Thymus (tissue), 11 donors: ENCODE measurements around the gene PDE6A. TPM values are rescaled to one million over a fixed set of nuclear protein-coding genes. Genes with fewer than 3 reads are reported as not detected.

Source experiments
- DNase-seq, 9 donors: peaks; one replicate each; pipeline ENCODE4 v3.0.0-alpha.2; 2013; ENCODE audit warnings: low spot score in 9 of 9, low read depth in 6 of 9, missing footprints in 1 of 9
- H3K27ac ChIP-seq, 2 donors: one replicate each; pipeline ENCODE4 v1.5.1; 2013; ENCODE audit warnings: control low read depth in 1 of 2, low read depth in 1 of 2, low read length in 1 of 2, mild to moderate bottlenecking in 1 of 2, moderate library complexity in 1 of 2
- H3K27me3 ChIP-seq, 2 donors: one replicate each; pipeline ENCODE4 v1.5.1; 2013; ENCODE audit warnings: low read length in 1 of 2; ENCODE audit not compliant: control insufficient read depth in 2 of 2, insufficient read depth in 1 of 2
- H3K36me3 ChIP-seq, 2 donors: one replicate each; pipeline ENCODE4 v1.5.1; 2013; ENCODE audit warnings: low read length in 1 of 2, mild to moderate bottlenecking in 1 of 2, moderate library complexity in 1 of 2; ENCODE audit not compliant: control insufficient read depth in 2 of 2, insufficient read depth in 2 of 2
- H3K4me1 ChIP-seq, 2 donors: one replicate each; pipeline ENCODE4 v1.5.1; 2013; ENCODE audit warnings: low read length in 2 of 2; ENCODE audit not compliant: control insufficient read depth in 2 of 2, insufficient read depth in 2 of 2
- H3K4me3 ChIP-seq, 2 donors: one replicate each; pipeline ENCODE4 v1.5.1; 2013; ENCODE audit warnings: low read length in 2 of 2, control low read depth in 1 of 2, mild to moderate bottlenecking in 1 of 2
- H3K9me3 ChIP-seq, 2 donors: one replicate each; pipeline ENCODE4 v1.5.1; 2013; ENCODE audit warnings: low read length in 1 of 2, mild to moderate bottlenecking in 1 of 2; ENCODE audit not compliant: control insufficient read depth in 2 of 2, insufficient read depth in 1 of 2
- WGBS: extraction: QIAGEN DNeasy Blood & Tissue Kit; methylation state at CpG from one replicate; pipeline ENCODE4 v1.1.7; 2013; 5-methylcytosine and 5-hydroxymethylcytosine counted together
- polyA plus RNA-seq: library from polyadenylated mRNA; stranded (reverse); fragments of 200-250 nt; gene quantifications from one replicate; pipeline ENCODE4 v1.2.3, GENCODE V29; 2013
- total RNA-seq: library from RNA; stranded (reverse); fragments of 120-200 nt; gene quantifications from one replicate; pipeline ENCODE4 v1.2.4, GENCODE V29; 2013
- donor health status: healthy.

PDE6A gene
- total and polyA plus RNA-seq, 2 donors, result under 0.01 to 0.16 TPM

DNA sequence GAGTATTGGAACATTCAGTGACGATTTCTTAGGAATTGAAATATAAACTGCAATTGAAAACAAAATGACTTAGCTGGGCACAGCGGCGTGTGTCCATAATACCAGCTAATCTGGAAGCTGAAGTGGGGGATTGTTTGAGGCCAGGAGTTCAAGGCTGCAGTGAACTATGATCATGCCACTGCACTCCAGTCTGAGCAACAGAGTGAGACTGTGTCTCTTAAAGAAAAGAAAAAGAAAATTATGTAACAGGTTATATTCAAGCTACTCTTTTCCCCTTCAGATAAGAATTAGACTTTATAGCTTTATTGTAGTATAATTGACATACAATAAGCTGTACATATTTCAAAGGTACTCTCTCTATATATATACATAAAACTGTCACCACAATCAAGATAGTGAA, 22.4 kb upstream of the PDE6A start:
- DNase-seq, result no peak
- WGBS, result 97% methylated on average over 3 of the region's 3 CpGs
- no peaks in the 10 kb centered on the region for H3K36me3 ChIP-seq
- H3K4me1 ChIP-seq, result peaks cover 0 to 3% of the 10 kb centered on the region in 2 donors
- H3K27me3 ChIP-seq, result no peaks in the 10 kb centered on the region
- H3K4me3 ChIP-seq, result no peak overlapping the region
- H3K27ac ChIP-seq, result no peak overlapping the region
- H3K9me3 ChIP-seq, result no peaks in the 10 kb centered on the region

DNA sequence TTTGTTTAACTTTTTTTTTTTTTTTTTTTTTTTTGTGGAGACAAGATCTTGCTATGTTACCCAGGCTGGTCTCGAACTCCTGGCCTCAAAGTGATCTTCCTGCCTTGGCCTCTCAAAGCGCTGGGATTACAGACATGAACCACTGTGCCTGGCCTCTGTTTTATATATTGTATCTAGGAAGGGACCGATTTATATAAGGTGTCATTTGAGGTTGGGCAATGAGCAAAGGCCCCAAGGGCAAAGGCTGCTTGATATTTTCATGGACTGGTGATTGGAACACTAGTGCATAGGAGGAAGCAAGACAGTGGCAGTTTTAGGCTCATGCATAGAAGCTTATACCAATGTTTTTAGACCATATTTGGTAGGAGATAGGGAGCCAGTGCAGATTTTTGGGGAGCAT, 19.1 kb upstream of the PDE6A start:
- Histone ChIP-seq H3K36me3 (no peaks in the 10 kb centered on the region), H3K27ac (no peak overlapping the region), H3K4me3 (no peak overlapping the region), H3K9me3 (no peaks in the 10 kb centered on the region), H3K4me1 (peaks cover 10 to 19% of the 10 kb centered on the region in 2 donors), H3K27me3 (no peaks in the 10 kb centered on the region)
- no peak for DNase-seq
- 98% methylated on average over 3 of the region's 3 CpGs for WGBS

DNA sequence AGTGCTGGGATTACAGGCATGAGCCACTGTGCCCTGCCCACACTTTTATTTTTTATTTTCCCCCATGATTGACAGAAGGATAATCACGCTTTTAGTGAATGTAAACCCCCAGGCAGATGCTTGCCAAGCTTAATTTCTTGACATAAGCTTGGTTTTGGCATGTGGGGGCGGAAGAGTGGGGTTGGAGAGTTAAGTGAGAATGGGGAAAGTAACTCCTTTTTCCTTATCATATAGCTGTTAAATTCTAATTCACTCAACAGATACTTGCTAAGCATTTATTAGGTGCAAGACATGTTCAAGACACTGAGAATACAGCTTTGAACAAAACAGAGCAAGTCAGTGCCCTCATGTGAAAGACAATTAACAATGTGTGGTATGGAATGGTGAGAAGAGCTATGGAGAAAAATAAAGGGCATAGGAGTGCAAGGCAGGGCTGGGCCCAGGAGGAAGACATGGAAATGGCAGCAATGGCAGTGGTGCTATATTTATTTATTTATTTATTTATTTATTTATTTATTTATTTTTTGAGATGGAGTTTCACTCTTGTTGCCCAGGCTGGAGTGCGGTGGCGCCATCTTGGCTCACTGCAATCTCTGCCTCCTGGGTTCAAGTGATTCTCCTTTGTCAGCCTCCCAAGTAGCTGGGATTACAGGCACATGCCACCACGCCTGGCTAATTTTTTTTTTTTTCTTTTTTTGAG, 18.2 kb upstream of the PDE6A start:
- no peak for DNase-seq
- Histone ChIP-seq H3K36me3 (no peaks in the 10 kb centered on the region), H3K9me3 (no peaks in the 10 kb centered on the region), H3K4me1 (peaks cover 10 to 19% of the 10 kb centered on the region in 2 donors), H3K27me3 (no peaks in the 10 kb centered on the region), H3K4me3 (no peak overlapping the region), H3K27ac (no peak overlapping the region)
- WGBS, result over 99% methylated on average over 5 of the region's 5 CpGs

DNA sequence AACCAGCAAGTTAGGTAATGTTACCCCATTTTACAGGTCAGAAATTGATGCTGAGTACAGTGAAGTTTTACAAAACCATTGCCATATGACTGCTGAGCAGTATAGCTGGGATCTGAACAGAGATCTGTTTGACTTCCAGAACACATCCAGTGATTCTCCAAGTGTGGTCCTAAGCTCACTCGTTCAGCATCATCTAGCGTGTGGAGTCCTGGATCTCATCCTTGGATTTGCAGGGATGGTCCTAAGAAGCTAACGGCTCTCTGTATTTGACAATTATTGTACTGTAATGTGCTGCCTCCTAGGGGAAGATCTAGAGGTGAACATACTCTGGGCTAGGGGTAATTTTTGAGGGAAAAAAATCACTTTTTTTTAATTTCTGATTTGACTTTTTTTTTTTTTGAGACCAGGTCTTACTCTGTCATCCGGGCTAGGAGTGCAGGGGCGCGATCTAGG, 17.4 kb upstream of the PDE6A start:
- Histone ChIP-seq H3K4me3 (no peak overlapping the region), H3K36me3 (no peaks in the 10 kb centered on the region), H3K9me3 (no peaks in the 10 kb centered on the region), H3K27ac (no peak overlapping the region), H3K4me1 (peaks cover 10 to 19% of the 10 kb centered on the region in 2 donors), H3K27me3 (no peaks in the 10 kb centered on the region)
- WGBS, result 92% methylated on average over 6 of the region's 6 CpGs
- peak in 1 of 9 donors; percentile 15 for DNase-seq

DNA sequence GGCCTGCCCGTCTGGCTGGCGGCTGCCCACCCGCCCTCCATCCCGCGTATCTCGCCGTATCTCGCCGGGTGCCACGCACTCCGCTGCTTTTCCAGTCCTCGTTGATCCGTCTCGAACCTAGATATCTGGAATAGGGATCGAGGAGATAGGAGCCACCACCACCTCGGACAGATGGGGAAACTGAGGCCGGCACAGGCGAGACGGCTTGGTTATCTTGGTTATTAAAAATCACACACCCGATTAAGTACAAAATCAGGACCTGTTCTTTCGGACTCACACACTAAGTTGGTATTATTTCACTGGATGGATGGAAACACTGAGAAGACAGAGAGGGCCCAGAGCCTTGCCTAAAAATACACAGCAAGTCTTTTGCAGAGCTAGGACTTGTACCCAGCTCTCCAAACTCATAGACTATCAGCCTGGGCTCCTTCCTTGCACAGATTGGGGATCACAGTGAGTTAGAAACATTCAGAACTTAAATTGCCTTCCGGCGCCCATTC, 16.6 kb upstream of the PDE6A start:
- 17% methylated on average over 23 of the region's 23 CpGs for WGBS
- DNase-seq, result peak in 2 of 9 donors; percentile 9 to 14
- Histone ChIP-seq H3K36me3 (no peaks in the 10 kb centered on the region), H3K4me3 (peak overlapping the region; percentile 93 to 94), H3K27me3 (no peaks in the 10 kb centered on the region), H3K9me3 (no peaks in the 10 kb centered on the region), H3K4me1 (peaks cover 10 to 19% of the 10 kb centered on the region in 2 donors), H3K27ac (peak overlapping the region in 1 of 2 donors; percentile 77)

DNA sequence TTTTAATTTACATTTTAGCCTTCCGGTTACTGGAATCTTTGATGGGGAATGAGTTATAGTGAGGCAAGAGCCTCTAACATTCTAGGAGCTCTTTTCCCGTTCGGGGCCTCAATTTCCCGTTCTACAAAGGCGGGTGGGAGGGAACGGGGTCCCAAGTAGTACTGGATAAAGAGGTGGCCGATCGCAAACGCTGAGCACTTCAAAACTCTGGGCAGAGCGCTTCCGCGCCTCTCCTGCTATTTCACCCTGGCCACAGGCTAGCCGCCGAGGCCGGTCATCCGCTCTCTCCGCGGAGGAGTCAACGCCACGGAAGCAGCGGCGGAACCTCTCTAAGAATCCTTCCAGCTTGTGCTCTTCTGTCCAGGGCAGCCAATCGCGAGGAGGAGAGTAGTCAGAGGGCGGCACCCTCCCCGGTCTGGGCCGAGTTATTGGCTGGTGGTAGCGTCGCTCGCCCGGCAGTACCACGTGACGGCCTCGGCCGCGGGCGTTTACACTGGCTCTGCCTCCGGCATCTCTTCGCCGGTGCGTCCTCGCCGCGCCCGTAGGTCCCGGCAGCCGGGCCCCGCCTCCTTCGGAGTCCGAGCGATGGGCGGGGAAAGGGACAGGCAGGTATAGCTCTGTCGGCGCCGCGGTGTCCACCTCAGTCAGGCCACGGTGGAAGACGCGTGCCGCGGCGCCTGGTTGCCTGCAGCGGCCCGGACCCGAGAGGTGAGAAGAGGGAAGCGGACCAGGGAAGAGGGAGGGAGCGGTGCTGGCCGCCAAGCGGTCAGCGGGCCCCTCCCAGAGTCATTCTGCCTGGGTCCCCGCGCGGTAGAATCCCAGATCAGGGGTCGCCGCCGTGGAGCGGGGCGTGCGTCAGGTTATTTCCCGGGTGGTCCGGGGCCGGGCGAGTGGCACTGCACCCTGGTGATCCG, 15.9 kb upstream of the PDE6A start, which contains the start of gene SLC26A2:
SLC26A2 (plus strand) TSS at position 487 of the 914 bp plus-strand sequence. CDS start 16,895 bp downstream, outside the sequence.
- peak within 1 kb of the TSS; percentile 93 to 94 for H3K4me3 ChIP-seq
- under 1% methylated on average over 84 of the region's 84 CpGs for WGBS
- H3K9me3 ChIP-seq, result no peaks in the 10 kb centered on the region
- no peaks in the 10 kb centered on the region for H3K27me3 ChIP-seq
- peaks cover 10 to 19% of the 10 kb centered on the region in 2 donors for H3K4me1 ChIP-seq
- DNase-seq, result peak; percentile 85 to 96 (median 90)
- H3K27ac ChIP-seq, result peak within 1 kb of the TSS; percentile 48 to 87
- no peaks in the 10 kb centered on the region for H3K36me3 ChIP-seq

DNA sequence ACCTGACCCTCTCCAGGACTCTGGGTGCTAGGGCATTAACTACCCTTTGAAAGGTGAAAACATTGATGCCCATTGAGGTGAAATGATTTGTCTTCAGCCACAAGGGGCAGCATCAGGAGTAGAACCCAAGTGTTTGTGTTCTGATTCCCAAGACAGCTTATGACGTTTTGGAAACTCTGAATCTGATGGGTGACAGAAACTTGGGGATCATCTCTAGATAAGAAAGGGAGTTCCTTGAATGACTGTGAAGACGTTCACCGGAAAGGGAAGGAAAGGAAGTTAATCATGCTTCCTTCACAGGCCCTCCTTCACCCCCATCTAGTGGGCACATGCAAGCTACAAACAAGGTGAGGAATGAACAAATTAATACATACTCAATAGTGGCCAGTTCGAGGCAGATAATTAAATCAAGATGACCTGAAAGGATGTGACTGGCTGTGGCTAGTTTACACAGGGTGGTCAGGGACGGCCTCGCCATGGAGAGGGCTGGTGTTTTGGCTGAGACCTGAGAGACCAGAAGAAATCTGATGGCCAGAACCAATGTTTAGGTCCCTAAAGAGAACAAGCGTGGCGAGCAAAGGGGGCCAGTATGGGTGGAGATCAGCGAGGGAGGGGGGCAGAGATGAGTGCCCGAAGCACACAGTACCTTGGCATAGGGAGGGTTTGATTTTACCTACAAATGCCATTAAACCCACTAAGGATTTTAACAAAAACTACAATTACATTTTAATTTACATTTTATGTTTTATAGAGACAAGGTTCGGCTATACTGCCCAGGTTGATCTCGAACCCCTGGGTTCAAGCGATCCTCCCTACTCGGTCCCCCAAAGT, 15.0 kb upstream of the PDE6A start:
- WGBS, result 42% methylated on average over 14 of the region's 14 CpGs
- no peaks in the 10 kb centered on the region for H3K27me3 ChIP-seq
- no peaks in the 10 kb centered on the region for H3K36me3 ChIP-seq
- DNase-seq, result peak in 7 of 9 donors; percentile 4 to 61 (median 25)
- peaks cover 10 to 19% of the 10 kb centered on the region in 2 donors for H3K4me1 ChIP-seq
- H3K4me3 ChIP-seq, result peak overlapping the region; percentile 93 to 94
- H3K9me3 ChIP-seq, result no peaks in the 10 kb centered on the region
- H3K27ac ChIP-seq, result peak overlapping the region; percentile 48 to 87

DNA sequence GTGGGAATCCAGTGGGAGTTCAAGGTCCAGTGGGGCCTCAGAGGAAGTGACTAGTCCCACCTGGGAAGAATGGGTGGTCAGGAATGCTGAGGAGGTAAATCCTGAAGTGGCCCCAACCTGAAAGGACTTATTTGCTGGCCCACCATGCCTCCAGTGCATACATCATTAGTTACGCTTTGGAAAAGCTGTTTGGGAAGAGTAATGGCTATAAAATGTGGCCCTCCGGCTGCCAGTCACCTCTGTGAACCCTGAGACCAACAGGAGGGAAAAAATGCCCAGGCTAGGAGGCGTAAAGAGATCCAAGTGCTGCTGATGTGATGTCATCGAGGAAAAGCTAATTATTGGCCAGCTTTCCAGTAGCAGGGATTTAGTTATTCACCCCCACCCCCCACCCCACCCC, 13.3 kb upstream of the PDE6A start:
- Histone ChIP-seq H3K9me3 (no peaks in the 10 kb centered on the region), H3K4me3 (no peak overlapping the region), H3K27me3 (no peaks in the 10 kb centered on the region), H3K36me3 (no peaks in the 10 kb centered on the region), H3K4me1 (peaks cover 10 to 19% of the 10 kb centered on the region in 2 donors), H3K27ac (no peak overlapping the region)
- WGBS, result 98% methylated on average over 4 of the region's 4 CpGs
- no peak for DNase-seq
